PC-9 (cell line): Measurements from ENCODE around the gene HOXA4.

Source experiments
- EZH2 ChIP-seq: fragments of 200-600 bp; sonication (generic); IDR thresholded peaks from 2 replicates; pipeline ENCODE4 v1.8.0; 2017; ENCODE audit warnings: antibody characterized with exemption, low read depth
- TF ChIP-seq, protein P1 (sequence below): fragments of 200-600 bp; sonication (generic); conservative IDR thresholded peaks from 2 replicates; pipeline ENCODE4 v1.6.1; 2017; ENCODE audit warnings: mixed run types, antibody characterized with exemption, mild to moderate bottlenecking, moderate library complexity

DNA sequence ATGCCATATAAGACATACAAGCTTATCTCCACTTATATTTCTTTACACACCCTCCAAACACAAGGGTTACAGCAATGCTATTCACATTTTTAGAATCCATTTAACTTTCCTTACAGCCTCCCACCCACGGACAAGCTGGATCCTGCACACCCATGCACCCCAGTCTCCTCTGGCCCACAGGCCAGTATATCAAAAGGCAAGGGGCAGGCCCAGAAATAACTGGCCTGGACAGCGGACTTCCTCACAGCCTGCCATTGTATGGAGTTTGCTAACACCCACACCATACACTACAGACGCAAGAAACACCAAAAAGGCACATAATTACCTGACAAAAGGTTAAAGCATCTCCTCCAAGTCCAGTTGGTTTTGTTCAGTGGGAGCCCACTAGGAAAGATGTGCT, 12.0 kb downstream of the HOXA4 start:
- TF ChIP-seq, protein P1, sequence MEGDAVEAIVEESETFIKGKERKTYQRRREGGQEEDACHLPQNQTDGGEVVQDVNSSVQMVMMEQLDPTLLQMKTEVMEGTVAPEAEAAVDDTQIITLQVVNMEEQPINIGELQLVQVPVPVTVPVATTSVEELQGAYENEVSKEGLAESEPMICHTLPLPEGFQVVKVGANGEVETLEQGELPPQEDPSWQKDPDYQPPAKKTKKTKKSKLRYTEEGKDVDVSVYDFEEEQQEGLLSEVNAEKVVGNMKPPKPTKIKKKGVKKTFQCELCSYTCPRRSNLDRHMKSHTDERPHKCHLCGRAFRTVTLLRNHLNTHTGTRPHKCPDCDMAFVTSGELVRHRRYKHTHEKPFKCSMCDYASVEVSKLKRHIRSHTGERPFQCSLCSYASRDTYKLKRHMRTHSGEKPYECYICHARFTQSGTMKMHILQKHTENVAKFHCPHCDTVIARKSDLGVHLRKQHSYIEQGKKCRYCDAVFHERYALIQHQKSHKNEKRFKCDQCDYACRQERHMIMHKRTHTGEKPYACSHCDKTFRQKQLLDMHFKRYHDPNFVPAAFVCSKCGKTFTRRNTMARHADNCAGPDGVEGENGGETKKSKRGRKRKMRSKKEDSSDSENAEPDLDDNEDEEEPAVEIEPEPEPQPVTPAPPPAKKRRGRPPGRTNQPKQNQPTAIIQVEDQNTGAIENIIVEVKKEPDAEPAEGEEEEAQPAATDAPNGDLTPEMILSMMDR = no peak
- TF ChIP-seq EZH2 = no peak
